SHP77 treated with DMSO at 0.1 percent for 48 hours (cell line): ENCODE measurements around the gene FTMT.
"Not testable (repeated sequence)": the region's sequence is repeated elsewhere in the genome, so short reads cannot be mapped to it uniquely, and the experiment has no call there.

Source experiments
- DNase-seq: peaks from one replicate; lab custom pipeline; 2025; lab: John Stamatoyannopoulos, UW

Gene FTMT

DNA sequence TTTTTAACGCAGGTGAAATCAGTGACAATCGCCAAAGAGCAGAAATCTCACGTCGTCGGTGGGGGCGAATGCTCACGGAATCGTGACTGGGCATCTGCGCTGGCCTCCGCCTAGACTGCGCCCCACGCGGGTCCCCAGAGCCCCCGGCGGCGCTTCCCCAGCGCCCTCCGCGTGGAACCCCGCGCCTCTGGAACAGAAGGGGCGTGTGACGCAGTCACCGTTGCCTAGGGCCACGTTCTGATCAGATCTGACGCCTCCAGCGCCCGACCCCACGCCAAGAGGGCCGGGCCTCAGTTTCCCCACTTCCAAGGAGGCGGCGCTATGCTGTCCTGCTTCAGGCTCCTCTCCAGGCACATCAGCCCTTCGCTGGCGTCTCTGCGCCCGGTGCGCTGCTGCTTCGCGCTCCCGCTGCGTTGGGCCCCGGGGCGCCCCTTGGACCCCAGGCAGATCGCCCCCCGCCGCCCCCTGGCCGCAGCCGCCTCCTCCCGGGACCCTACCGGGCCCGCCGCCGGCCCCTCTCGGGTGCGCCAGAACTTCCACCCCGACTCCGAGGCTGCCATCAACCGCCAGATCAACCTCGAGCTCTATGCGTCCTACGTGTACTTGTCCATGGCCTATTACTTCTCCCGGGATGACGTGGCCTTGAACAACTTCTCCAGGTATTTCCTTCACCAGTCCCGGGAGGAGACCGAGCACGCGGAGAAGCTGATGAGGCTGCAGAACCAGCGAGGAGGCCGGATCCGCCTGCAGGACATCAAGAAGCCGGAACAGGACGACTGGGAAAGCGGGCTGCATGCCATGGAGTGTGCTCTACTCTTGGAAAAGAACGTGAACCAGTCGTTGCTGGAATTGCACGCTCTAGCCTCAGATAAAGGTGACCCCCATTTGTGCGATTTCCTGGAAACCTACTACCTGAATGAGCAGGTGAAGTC, at the start of gene FTMT:
Gene FTMT (plus strand): TSS at position 240 of the 932 bp plus-strand sequence. CDS start 82 bp downstream, at position 322.
- DNase-seq: no peak

DNA sequence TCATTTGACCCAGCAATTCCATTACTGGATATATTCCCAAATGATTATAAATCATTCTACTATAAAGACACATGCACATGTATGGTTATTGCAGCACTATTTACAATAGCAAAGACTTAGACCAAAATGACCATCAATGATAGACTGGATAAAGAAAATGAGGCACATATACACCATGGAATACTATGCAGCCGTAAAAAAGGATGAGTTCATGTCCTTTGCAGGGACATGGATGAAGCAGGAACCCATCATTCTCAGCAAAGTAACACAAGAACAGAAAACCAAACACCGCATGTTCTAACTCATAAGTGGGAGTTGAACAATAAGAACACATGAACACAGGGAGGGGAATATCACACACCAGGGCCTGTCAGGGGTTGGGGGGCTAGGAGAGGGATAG, 46.4 kb upstream of the FTMT start:
- not testable (repeated sequence) for DNase-seq

GRCh38 chr5:121805911-121806310, 45.8 kb upstream of the FTMT start:
- DNase-seq: no peak

DNA sequence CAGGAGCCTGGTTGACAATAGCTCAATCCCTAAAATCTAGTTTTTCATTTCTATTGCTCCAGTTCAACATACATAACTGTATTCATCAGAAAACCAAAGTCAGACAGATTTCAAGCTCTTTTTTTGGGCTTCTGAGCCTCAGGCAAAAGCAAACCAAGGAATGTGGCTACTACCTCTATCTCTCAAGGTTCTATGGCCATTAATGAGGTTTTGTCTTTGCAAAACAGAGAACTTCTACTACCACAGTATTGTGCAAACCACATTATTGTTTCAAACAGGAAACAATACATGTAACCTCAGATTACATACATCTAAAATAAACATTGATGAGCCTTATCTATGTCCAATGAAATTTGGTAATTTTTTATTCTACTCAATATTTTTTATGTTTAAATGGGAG, 35.5 kb upstream of the FTMT start:
- DNase-seq: no peak

DNA sequence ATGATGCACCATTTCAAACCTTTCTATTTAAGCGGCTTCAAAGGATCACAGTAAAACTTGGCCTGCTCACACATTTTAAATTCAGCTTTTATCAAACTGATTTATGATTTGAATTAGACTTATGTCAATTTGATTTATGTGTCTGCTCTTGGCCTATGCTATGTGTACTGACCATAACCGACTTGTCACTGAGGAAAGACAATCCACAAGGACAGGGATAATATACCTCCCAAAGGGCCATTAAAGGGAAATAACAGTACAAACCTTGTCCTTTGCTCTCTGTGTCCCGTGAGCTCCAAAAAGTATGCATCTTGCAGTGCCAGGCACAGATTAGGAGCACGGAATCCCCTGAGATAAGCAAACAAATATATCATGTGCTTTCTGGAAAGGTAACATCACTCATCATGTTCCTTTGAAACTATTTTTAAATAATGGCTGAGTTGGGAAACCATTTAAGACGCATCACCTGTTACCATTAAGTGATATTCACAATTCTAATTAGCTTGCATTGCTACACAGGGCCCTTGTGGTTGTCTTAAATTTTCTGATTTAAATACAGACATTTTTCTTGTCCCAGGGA, 31.9 kb upstream of the FTMT start:
- no peak for DNase-seq

- no peak for DNase-seq
Measured at GRCh38 chr5:121833617-121834016, 18.1 kb upstream of the FTMT start.

DNA sequence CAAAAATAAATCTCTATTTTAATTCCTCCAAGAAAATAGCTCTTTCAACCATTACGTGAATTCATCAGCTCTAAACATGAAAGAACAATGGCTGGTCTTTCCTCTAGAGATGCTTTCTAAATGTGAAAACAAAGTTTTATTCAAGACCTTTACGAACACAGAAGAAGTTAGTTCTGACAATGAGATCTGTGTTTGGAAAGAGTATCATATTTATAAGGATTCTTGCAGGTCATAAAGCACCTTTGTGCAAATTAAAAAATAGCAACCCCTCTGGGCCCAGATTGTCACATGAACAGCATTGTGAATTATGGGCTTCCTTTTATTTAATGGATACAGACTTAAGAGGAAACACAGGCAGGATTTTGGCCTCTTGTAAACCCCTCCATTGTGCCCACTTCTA, 17.7 kb upstream of the FTMT start:
- no peak for DNase-seq

DNA sequence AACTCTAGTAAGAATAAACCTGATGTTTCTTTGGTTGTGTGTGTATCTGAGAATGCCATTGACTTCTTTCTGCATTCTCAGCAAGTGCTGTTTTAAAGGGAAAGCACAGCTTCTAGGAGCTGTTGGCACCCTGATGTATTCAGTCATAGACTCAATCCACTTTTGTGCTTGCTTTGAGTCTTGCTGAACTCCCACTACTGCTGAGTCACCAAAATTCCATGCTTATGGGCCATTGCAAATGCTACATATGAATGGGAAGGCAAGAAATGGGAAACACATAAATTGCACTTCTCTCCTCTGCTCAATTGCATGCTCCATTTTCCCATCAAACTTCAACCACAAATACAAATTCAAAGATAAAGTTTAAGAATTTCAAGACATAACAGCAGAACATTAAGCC, 9.8 kb upstream of the FTMT start:
- no peak for DNase-seq

GRCh38 chr5:121850272-121850671, 1.4 kb upstream of the FTMT start:
- DNase-seq: no peak

GRCh38 chr5:121853850-121854249, 2.2 kb downstream of the FTMT start:
- DNase-seq: no peak

DNA sequence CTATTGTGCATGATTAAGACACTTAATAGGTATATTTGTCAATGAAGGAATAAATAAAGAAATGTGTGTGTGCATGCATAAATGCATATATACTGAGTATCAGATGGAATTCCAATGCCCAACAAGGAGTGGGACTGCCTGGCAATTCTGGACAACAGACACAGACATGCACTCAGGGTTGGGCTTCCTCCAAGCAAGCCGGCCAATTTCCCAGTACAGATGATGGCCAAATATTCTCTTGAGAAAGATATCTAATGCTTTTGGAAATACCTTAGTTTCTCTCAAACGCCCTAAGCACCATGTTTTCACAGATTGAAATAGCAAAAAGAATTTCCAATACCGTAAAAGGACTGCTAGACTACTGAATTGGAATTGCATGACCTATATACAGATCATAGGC, 11.1 kb downstream of the FTMT start:
- DNase-seq: no peak

- no peak for DNase-seq
Measured at GRCh38 chr5:121863753-121864285, 12.1 kb downstream of the FTMT start.

- no peak for DNase-seq
Measured at GRCh38 chr5:121867403-121867802, 15.7 kb downstream of the FTMT start.

DNA sequence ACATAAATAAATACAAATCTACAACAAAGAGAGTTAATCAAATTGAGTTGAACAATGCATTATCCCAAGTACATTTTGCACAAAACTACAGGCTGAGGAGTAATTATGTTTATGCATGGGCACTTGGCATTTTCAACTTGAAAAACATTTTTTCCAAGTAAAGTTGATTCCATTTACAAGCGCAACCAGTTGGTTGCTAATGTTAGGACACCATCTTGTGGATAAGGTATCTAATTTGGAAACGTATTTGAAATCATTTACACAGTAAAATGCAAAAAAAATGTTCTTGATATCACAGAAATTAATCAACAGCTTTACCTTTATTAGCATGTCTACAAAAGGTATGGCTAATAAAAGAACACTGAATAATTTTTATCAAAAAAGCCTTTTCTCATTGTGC, 18.8 kb downstream of the FTMT start:
- no peak for DNase-seq

DNA sequence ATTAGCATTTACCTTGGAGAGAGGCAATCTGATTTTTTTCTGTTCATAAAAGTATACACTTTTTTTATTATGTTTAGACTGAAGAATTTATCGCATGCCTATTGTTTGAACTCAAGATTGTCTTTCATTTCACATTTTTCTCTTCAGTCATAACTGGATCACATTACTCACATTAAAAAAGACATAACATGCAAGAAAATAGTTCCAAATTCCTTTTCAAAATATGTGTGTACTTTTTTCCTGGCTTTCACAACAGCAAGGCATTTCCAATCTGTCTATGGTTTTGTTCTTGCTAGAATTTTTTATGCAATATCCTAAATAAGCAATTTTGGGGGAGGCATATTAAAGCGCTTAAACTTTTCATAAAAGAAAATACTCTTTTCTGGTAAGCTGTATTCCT, 21.2 kb downstream of the FTMT start:
- DNase-seq: no peak

GRCh38 chr5:121873409-121873808, 21.7 kb downstream of the FTMT start:
- no peak for DNase-seq

GRCh38 chr5:121885630-121886029, 33.9 kb downstream of the FTMT start:
- no peak for DNase-seq

DNA sequence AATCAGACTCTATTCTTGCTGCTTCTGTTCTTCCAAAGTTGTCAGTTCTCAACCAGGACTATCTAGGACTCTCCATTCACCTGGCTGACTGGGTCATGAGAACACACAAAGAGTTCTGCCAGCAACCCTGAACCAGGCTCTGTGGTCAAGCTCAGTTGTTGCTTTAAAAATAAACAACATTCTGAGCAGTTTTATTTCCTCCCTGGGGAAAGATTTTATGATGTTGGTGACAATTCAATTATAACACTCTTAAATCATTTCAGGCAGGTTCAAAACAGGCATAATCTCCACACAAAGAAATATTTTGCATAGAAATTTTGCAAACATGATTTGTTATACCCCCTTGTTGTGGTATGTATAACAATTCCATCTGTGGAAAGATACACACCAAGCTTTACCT, 36.0 kb downstream of the FTMT start:
- no peak for DNase-seq

DNA sequence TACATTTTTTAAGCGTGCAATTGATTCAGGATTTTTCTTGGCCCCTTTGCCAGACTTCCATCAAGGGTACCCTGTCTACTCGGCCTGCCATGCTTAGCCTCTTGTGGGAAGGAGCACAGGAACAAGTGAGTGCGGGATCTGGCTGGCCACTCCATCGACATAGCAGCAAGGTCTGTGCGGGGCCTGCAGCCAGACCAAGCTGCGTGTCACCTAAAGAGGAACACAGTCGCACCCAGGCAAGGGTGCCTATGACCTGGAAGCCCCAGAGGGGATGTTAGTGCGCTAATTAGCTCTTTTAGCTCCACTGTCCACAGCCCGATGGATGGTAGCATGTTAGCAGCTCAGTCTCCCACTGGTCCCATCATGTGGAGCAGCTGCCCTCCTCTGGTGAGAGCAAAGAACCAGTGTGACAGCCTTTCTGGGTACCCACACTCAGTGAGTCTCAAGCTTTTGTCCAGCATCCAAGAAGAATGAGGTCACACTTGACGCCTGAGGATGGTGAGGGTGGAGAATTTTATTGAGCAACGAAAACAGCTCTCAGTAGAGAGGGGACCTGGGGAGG, 38.7 kb downstream of the FTMT start:
- DNase-seq: no peak

- no peak for DNase-seq
Measured at GRCh38 chr5:121897341-121897740, 45.7 kb downstream of the FTMT start.

DNA sequence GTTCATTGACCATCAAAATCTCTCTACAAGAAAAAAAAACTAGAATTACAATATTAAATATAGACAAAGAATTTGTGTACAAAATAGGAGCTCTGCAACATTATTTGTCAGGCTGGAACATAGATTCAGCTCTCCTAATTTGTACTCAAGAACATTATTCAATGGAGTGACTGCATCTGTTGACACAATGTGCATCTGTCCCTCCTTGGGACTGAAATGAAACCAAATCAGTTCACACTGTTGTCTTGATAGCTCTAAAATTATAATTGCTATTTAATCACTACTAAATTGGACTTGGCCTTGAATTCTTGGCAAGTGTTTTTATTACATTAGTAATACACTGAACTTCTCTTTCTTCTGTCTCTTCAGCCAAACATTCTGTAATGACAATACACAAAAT, 47.7 kb downstream of the FTMT start:
- DNase-seq: no peak
